Epithelial cell of proximal tubule (primary cell): Measurements from ENCODE around the gene ATG13. TPM values are rescaled to one million over a fixed set of nuclear protein-coding genes. Genes with fewer than 3 reads are reported as not detected.

Source experiments
- DNase-seq: peaks from one replicate; pipeline ENCODE4 v3.0.0-alpha.2; 2011; ENCODE audit warnings: low read depth
- H3K4me3 ChIP-seq: 2 replicates; pipeline ENCODE4 v1.5.1; 2011; ENCODE audit warnings: low read depth, mild to moderate bottlenecking, low read length
- total RNA-seq: library from RNA; depleted of rRNA; stranded (reverse); fragments of >200 nt; gene quantifications from 2 replicates; pipeline ENCODE4 v1.2.3, GENCODE V29; 2015
- TF ChIP-seq, protein P1 (sequence below): conservative IDR thresholded peaks from 2 replicates; pipeline ENCODE4 v1.5.1; 2012; ENCODE audit warnings: low read depth, mild to moderate bottlenecking, low read length

The ATG13 gene
- total RNA-seq, 1 donor from 2014 or later: 52.9 TPM

DNA sequence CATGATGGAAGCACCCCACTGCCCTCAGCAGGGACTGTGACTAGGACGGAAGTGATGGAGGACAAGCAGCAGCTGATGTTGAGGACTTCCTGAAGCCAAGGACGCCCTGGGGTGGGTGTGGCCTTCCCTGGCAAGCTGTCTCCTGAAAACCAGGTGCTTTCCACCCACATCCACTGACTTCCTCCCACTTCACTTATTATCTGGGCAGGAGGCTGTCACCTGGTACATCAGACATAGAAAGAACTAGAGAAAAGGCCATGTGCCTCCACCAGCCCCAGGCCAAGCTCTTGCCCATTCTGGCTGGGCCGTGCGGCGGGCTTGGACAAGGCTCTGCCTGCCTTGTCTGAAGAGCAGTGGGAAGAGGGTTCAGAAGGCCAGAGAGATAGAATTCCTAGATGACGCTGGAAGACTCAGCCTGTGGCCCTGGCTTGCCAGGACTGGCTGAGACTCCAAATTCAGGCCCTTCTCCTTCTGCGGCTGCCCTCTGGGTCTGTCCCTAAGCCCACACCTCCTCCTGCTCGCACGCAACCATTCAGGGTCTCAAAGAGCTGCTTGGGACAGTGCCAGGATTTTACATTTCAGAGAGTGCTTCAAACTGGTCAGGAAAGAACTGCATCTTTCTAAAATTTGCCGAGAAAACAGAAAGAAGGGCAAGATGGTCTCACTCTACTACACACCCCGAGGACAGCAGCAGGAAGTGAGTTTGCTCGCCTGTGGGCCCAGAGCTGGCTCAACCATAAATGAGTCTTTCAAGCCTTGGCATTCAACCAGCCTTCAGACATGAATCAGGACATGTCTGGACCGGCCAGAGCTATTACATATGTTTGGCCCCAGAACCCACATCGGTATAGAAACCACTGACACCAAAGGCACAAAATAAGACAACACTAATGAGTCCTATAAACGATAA lies 69.8 kb downstream of the ATG13 start:
- no peak for DNase-seq
- TF ChIP-seq, protein P1, sequence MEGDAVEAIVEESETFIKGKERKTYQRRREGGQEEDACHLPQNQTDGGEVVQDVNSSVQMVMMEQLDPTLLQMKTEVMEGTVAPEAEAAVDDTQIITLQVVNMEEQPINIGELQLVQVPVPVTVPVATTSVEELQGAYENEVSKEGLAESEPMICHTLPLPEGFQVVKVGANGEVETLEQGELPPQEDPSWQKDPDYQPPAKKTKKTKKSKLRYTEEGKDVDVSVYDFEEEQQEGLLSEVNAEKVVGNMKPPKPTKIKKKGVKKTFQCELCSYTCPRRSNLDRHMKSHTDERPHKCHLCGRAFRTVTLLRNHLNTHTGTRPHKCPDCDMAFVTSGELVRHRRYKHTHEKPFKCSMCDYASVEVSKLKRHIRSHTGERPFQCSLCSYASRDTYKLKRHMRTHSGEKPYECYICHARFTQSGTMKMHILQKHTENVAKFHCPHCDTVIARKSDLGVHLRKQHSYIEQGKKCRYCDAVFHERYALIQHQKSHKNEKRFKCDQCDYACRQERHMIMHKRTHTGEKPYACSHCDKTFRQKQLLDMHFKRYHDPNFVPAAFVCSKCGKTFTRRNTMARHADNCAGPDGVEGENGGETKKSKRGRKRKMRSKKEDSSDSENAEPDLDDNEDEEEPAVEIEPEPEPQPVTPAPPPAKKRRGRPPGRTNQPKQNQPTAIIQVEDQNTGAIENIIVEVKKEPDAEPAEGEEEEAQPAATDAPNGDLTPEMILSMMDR: no peak
- no peak overlapping the region for H3K4me3 ChIP-seq

DNA sequence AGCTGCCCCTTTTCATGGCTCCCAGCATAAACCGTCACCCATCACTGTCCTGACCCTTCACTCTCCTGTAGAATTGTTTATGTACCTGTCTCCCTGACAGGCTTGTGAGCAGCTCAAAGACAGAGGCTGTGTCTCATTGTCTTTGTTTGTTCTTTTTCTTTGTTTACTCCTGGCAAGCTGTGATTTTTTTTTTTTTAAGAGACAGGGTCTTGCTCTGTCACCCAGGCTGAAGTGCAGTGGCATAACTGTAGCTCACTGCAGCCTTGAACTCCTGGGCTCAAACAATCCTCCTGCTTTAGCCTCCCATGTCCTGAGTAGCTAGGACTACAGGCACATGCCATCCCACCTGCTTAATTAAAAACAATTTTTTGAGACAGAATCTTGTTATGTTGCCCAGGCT lies 73.3 kb downstream of the ATG13 start:
- TF ChIP-seq, protein P1: no peak
- H3K4me3 ChIP-seq: no peak overlapping the region
- no peak for DNase-seq

DNA sequence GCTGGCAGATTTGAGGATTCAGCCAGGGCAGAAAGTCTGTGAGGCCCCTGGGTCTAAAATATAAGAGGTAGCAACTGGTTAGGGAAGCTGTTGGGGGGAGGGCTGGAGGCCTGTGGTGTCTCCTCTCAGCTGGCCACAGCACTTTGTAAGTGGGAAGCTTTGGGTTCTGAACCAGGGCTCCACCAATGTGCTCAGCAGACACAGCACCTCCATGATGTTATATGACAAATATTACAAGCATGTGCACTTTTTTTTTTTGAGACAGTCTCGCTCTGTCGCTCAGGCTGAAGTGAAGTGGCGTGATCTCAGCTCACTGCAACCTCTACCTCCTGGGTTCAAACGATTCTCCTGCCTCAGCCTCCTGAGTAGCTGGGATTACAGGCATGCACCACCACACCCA lies 75.1 kb downstream of the ATG13 start:
- TF ChIP-seq, protein P1: no peak
- no peak overlapping the region for H3K4me3 ChIP-seq
- DNase-seq: no peak

DNA sequence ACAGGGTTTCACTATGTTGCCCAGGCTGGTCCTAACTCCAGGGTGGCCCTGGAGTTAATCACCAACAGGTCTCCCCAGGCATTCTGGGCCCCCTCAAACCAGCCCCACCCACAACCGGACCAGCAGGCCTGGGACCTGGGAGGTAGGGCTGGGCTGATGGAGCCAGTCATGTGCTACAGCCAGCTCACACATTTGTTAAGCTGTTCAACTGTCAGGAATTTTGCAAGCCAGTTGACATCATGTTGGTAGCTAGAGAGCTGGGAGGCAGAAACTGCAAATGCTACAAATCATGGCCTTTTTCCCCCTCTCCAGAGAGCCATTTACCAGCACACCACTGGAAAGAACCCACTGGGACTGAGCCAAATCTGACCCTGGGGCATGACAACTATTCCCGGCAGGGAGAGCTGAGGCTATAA lies 76.3 kb downstream of the ATG13 start:
- TF ChIP-seq, protein P1: no peak
- DNase-seq: peak; percentile 74
- no peak overlapping the region for H3K4me3 ChIP-seq

DNA sequence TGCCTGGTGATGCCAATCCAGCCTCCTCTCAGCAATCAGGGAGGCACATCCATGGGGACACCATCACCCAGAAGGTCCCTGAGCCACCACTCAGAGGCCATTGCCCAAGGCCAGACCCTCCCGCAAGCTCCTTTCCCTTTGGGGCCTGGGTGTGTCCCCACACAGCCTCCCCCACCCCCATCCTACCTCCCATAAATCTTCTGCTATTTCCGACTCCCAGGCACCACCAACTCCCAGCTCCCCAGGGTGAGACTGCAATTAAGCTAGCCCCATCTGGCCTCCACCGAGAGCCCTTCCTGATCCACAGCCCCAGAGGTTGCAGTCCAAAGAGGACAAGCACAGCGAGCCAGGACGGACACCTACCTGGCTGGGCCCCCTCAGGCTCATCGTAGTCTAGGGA lies 76.7 kb downstream of the ATG13 start:
- no peak for DNase-seq
- TF ChIP-seq, protein P1: no peak
- H3K4me3 ChIP-seq: no peak overlapping the region

DNA sequence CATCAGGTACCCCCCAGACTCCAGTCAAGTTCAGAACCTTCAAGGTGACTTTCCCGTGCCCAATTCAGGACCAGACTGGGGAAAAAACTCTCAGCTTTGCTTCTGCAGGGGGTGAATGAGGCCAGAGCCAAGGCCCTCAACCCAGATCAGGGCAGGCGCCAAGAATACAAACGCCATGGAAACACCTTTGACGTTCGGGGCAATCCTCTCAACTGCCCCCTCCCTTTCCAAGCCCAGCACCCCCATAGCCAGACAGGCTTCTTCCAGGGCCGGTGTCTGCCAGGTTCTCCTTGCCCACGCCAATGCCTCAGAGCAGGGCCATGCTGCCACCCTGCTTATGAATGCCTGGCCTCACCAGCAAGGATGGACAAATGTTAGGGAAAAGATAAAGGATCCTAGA lies 77.3 kb downstream of the ATG13 start:
- no peak overlapping the region for H3K4me3 ChIP-seq
- TF ChIP-seq, protein P1: no peak
- no peak for DNase-seq
